Stimulated activated CD8-positive, alpha-beta memory T cell treated with anti-CD3 and anti-CD28 coated beads, Interleukin-7, amount 100 ng/mL, for 48 hours (primary cell): ENCODE results near the gene MYEOV.

Source experiments
- DNase-seq, 2 donors: peaks; one replicate each; pipeline ENCODE4 v3.0.0-alpha.2; 2020; ENCODE audit warnings: low read depth in 1 of 2; ENCODE audit errors: extremely low read depth in 1 of 2

The MYEOV gene

DNA sequence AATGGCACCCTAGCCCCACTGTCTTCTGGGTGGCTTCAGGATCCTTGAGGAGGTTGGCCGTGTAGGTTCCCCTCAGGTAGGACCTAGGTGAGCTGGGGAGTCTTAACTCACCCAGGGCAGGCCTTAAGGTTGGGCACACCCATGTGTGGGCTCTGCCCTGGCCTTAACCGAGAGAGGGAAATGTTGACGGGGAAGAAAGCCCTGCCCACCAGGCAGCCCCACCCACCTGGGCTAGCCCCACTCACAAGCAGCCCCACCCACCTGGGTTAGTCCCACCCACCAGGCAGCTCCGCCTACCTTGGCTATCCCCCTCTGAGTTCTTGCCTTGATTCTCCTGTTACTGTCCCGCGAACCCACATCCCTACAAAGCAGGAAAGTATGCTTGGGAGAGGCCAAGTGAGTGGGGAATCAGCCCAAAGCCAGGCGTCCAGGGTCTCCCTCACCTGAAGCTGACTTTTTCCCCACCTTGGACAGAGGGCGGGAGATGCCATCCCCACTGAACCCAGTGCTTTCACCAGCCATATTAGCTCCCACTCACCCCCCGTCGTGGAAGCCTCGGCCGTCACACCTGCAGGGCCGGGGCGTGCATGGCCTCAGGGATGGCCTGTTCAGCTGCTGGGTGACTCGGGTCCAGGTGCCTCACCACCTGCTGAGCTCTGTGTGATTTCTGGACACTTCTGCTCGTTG lies at the start of gene MYEOV:
Gene MYEOV, plus strand, starts transcription at position 337 of the 687 bp plus-strand sequence. CDS start 1,200 bp downstream, outside the sequence.
- peak in 1 of 2 donors; percentile 41 for DNase-seq

DNA sequence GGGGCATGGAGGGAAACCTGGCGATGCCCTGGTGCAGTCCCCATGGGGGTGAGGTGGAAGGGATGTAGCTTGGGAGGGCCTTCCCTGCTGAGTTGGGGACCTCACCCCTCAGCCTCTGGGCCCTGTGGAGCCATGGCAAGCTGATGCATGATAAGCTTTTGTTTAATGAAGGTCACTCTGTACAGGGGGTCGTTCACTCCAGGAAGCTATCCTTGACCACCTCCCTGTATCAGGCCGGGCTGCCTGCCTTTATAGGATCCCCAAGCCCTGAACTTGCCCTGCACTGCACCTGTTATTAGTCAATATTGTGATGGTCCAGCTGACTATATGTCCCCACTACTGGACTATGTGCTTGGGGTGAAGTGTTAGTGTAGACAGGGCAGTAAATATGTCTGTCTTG lies 49.7 kb upstream of the MYEOV start:
- no peak for DNase-seq

DNA sequence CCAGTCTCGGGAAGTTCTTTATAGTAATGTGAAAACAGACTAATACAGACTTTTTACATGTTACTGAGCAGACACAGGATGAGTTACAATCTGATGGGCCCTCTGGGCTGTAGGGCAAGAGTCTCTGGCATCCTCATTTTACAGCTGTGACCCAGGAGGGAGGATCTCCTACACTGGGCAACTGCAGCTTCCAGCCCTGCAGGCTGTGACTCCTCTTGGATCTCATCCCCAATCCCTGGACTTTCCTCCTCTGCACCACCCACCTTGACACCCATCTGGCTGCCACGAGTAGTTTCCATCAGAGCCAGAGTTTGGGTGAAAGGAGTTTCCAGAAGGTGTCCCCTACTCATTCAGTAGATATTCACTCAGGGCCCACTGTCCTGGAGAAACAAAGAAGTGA lies 48.9 kb upstream of the MYEOV start:
- no peak for DNase-seq

DNA sequence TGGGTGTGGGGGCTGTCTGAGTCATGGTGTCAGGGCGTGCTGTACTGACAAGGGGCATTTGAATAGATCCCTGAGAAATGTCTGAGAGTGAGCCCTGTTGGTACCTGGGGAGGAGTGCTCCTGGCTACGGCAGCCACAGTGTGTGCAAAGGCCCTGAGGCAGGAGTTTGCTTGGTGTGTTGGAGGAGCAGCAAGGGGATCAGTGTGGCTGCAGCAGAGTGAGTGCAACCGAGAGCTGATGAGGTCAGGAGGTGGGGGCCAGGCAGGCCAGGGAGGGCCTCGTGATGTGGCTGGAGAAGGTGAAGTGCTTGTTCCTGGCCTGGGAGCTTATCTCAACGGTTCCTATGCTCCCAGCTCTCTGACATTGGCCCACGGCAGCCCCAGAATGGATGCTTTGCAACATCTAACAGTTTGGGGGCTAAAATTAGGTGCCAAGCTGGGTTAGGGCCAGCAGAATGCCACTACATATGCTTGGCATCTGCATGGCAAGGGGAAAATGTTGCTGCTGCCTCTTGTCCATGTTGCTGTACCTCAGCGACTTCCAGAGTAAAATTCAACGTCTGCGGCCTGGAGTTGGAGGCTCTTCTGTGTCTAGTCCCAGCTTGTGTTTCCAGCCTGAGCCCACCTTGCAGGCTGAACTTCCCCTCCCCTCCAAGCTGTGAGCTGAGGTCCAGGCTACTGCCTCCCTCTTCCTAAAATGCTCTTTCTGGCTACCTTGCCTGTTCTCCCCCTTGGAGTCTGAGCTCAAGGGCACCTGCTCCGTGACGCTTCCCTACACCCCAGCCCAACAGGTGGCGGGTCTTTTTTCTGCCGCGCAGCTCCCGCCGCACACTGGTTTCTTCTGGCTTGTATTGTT lies 48.2 kb upstream of the MYEOV start:
- no peak for DNase-seq

DNA sequence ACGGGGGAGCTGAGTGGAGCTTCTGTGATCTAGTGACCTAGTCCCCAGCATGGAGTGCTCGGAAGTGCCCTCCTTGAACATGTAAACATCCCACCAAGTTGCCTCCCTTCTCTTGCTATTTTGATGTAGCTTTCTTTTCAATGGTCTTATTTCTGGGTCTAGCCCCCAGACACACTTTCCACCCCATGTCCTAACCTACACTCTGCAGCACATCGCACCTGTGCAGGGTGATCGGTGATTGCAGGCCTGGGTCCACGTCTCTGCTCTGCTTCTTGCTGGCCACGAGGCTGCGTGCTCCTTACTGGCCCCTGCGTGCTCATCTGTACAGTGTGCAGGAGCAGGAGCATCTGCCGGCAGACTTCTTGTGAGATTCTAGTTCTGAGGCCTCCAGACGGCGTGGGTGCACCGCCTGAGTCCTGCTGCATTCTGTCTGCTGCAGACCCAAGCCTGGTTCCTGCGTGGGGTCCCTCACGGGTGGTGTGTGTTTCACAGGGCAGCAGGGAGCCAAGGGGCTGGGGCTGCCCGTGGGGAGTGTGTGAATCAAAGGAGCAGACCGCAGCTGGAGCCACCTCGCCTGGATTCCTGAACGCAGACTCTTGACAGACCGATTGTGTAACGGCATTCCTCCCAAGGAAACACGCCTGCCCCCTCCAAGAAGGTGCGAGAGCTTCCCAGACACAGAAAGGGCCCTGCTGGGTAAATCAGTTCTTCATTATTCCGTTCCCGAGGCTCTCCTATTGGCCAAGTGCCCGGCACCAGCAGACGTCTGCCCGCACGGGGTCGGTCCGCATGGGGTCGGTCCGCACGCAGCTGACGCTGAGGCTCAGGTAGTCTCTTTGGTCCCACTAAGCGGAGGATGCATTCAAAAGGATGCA lies 44.4 kb upstream of the MYEOV start:
- DNase-seq, result no peak

DNA sequence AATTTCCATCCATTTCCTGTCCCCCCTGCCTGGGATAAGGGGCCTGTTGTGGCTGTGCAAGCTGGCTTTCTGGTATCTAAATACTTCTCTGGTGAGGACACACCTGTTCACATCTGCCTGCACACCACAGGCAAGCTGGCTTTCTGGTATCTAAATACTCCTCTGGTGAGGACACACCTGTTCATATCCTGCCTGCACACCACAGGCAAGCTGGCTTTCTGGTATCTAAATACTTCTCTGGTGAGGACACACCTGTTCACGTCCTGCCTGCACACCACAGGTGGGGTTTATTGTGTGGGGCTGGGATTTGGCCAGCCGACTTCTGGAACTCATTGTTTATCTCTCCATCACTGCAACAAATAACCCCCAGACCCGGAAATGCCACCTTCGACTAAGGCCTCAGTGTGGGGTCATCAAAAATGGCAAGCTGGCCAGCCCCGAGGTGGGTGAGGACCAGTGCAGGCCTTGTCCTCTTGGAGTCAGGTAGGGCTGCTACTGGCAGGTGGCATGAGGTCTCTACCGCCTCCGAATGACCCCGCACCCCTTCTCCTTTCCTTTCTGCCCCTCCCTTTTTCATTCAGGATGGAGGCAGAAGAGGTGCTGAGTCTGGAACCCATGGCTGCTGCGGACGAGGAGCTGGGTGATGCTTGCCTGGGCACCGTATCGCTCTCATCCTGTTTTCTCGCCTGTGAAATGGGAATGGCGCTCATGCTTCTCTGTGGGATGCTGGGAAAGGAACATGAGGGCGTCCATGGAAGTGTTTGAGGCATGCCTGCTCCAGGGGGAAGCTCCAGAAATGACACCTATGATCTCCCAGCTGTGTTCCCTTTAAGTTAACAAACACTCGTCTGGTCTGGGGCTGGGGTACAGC lies 43.5 kb upstream of the MYEOV start:
- DNase-seq, result no peak

DNA sequence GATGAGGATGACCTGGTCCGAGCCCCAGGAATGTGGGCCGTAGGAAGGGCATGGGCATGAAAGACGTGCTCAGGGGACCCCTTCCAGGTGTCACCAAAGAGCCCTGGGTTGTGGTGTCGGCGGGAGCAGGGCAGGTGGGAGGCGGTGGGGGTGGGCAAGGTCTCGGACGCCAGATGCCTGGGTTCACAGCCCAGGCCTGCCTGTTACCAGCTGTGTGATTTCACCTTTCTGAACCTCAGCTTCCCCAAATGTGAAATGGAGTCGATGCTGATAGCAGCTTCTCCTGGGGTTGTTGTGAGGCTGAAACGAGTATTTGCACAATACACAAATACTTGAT lies 42.9 kb upstream of the MYEOV start:
- no peak for DNase-seq

DNA sequence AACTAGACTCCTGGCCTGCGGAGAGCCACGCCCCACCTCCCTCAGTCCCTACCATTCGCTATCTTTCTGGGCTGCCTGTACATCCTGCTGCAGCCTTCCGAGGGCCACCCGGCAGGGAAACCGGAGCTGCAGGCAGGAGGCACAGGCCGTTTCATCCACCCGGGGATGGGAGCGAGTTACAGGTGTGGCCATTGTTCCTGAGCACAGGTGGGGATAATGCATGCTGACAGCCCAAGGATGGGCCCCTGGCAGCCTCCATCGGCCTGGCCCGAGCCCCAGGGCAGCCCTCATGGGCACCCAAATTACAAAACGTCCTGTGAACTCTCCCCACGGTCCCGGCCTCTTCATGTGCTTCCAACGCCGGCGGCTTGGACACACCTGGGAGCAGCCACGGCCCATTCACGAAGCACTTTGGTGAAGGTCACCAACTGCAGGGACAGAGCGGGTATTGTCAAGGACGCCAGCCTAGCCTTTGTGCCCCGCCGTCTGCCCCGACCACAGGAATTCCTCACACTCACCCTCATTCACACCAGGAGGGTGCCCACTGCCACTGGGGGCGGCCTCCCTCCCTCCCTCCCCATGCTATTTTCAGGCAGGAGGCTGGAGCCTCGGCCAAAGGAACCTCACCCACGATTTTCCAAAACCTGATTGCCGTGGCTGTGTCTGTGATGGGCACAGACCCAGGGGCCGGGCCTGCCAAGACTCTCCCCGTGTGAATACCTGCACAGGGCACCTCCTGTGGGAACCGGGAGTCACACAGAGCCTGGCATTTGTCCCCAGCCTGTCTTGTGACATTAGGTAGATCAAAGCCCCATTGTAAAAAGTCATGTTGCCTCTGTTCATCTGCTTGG lies 42.1 kb upstream of the MYEOV start:
- DNase-seq, result no peak

DNA sequence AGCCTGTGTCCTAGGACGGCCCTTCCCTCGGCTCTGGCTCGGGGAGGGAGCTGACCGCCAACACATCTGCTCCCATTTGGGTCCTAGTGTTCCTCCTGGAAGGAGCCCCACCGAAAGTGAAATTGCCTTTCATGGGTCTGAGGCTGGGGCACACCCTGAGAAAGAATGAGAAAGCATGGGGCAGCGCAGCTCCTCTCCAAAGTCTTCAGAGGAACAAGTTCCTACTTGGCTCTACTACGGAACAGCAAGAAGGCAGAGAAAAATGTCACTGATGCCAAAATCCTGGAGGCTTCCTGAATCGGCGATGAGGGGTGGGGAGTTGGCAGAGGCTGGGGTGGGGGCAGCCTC lies 41.5 kb upstream of the MYEOV start:
- no peak for DNase-seq

DNA sequence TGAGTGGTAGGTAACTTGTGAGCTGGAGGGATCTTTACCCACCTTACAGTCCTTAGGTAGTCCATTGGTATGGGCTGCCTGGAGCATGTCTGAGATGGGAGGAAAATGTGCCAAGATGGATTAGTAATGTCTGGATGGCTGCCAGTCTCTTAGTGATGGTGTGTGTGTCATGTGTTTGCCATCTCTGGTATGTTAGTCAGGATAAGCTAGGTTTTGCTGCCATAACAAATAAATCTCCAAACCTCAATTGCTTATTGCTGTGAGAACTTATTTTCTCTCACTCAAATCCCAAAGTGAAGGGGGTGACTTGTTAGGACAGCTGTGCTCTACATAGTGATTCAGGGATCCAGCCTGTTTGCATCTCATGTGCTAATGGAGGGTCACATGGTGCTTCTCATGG lies 40.9 kb upstream of the MYEOV start:
- DNase-seq, result no peak

DNA sequence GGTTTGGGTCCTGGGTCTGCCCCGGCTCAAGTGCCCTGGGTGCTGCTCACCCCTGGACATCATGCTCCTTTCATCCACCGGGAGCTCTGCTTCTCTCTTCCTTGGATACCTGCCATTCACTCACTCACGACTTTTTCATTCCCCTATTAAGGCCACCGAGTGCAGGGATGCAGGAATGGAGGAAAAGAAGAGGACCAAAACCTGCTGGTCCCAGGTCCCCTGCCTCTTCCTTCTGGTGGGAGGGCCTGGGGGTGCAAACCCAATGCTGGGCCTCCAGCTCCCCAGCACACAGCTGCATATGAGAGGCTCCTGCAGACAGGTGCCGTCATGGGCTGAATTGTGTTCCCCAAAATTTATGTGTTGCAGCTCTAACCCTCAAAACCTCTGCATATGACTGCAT lies 36.8 kb upstream of the MYEOV start:
- DNase-seq, result no peak

DNA sequence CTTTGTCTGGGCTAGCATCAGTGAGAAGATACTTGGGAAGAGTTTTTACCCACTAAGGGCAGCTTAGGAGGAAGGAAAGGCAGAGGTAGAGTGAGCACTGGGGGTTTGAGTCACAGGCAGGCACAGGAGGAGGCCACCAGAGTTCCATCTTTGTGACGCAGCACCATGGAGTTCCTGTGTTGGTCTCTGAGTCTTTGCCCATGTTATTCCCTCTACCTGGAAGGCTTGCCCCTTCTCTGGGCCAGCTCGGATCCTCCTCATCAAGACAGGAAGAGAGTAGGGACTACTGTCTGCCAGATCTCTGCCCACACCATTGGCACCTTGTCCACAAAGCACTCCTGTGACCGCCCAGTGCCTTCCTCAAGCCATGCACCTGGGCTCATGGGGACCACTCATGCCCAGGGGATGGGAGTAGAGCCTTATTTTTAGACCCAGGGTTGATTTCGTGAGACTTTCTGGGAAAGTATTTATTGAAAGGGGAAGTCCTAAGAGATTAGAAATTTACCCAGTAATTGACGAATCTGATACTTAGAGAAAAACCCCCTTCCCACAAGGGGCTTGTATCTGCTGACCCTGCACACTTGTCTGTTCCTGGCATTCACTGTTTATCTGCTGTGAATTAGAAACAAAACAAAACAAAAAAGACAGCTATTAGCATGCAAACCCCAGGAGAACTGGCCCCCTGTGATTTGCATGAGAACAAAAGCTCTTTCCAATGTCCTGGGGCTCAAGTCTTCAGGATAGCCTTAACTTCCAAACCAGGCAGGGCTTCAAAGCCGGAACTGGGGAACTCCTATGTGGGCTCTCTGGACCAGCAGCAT lies 35.9 kb upstream of the MYEOV start:
- DNase-seq, result no peak

DNA sequence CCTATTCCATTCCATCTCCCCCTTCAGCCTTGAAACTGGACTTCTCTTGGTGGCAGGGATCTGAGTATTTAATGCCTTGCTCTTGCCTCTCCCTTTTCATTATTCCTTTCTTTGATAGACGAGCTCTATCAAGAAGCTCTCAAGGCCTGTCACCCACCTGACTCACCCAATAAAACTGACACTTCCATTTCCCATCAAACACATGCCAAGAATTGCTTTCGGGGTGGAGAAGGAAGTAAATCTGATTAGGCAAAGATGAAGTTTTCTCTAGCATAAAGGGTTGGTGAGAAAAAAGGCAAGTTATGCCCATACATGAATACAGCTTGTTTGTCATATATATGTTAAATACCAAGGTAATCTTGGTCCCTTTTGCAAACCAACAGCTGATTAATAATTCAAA lies 34.9 kb upstream of the MYEOV start:
- no peak for DNase-seq

DNA sequence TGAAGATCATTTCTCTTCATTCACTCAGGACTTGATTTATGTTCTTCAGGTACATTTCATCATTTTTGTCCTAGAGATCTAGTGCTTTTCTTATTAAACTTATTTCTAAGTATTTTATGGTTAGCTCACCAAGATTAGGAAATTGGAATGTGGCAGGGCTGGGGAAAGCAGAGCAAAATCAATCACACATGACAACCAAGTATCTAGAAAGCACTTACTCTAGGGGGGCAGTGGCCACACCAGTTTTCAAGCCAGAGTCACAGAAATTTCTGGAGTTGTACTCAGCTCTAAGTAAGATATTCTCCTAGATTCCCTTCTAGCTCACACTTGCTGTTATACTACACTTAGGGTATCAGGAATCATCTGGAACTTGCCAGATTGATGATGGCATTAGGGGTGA lies 33.3 kb upstream of the MYEOV start:
- no peak for DNase-seq

DNA sequence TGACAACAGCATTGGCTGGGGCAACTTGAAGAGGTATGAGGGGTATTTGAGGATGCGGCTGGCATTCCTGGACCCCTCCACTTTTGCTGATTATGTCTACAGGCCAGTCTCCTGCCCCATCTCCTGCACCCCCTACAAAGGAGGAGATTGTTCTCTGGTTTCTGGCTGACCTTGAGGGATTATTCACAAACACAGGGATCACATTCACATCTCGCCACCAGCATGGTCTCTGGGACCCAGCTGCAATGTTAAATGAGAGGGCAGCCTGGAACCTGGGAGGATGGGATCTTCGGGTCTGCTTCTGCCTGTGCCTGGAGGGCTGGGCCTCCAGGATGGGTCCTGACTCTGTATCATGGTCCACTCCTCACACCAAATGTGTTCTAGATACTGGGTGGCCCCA lies 32.8 kb upstream of the MYEOV start:
- DNase-seq, result no peak

DNA sequence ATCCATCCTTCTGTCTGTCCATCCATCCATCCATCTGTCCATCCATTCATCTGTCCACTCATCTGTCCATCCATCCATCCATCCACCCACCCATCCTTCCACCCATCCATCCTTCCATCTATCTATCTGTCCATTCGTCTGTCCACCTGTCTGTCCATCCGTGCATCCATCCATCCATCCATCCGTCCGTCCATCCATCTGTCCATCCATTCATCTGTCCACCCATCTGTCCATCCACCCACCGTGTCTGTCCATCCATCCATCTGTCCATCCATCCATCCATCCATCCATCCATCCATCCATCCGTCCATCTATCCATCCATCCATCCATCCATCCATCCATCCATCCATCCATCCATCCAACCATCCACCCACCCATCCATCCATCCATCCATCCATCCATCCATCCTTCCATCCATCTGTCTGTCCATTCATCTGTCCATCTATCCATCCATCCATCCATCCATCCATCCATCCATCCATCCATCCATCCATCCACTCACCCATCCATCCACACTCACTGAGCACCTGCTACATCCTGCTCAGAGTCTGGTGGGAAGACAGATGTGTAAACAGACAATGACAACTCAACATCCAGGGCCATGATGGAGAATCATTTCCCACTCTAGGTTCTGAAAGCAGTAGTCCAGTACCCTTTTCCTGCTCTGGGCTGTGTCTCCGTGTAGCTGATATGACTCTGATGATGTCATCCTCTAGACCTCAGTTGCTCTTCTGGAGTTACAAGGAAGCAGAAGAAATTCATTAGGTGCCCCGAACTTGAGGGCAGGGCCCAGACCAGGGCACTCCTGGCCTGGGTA lies 30.8 kb upstream of the MYEOV start:
- DNase-seq, result no peak

DNA sequence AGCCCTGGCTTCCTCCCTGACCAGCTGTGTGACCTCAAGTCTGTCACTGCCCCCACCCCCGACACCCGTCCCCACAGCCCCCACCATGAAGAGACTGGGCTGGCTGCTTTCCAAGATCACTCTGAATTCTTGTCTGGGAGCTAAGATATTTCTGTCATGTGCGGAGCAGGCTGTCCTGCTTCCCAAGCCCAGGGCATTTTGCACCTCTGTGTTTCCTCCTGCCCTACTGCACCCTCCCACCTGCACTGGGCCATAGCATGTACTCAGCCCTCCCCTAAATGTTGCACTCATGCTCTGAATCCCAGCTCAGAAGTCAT lies 30.3 kb upstream of the MYEOV start:
- no peak for DNase-seq

DNA sequence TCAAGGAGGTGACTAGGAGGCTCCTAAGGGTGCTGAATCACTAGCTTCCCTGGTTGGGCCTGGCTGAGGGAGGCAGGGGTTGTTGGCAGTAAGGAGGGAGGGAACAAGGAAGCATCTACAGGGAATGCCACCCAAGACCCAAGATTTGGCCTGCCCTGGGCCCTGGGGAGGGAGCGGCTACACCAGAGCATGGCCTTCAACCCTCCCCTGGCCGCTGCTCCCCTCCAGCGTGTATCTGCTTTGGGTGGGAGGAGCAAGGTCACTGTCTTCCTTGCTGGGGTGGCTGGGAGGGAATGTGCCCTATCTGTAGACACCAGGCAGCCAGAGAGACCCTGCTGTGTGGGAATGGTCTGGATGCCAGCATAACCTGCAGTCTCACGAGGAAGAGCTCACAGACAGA lies 29.5 kb upstream of the MYEOV start:
- DNase-seq, result no peak
